ENCODE results near the gene CCDC6.
A peak's percentile ranks its signal among the peaks of the same experiment; 100 is the strongest.
"Not testable (repeated sequence)": the region's sequence is repeated elsewhere in the genome, so short reads cannot be mapped to it uniquely, and the experiment has no call there.

The CCDC6 gene

GRCh38 chr10:59803714-59804113, 102.6 kb downstream of the CCDC6 start:
- Mint-ChIP-seq H3K36me3 (ENCODE audit: low read depth) (peaks cover 75% of the 10 kb centered on the region), H3K9me3 (no peaks in the 10 kb centered on the region), H3K27me3 (ENCODE audit: low read depth) (no peaks in the 10 kb centered on the region), H3K4me1 (peaks cover 13% of the 10 kb centered on the region), H3K4me3 (no peak overlapping the region), H3K27ac (peak overlapping the region in 1 of 3 experiments; percentile 14)
- TF ChIP-seq, protein P1, sequence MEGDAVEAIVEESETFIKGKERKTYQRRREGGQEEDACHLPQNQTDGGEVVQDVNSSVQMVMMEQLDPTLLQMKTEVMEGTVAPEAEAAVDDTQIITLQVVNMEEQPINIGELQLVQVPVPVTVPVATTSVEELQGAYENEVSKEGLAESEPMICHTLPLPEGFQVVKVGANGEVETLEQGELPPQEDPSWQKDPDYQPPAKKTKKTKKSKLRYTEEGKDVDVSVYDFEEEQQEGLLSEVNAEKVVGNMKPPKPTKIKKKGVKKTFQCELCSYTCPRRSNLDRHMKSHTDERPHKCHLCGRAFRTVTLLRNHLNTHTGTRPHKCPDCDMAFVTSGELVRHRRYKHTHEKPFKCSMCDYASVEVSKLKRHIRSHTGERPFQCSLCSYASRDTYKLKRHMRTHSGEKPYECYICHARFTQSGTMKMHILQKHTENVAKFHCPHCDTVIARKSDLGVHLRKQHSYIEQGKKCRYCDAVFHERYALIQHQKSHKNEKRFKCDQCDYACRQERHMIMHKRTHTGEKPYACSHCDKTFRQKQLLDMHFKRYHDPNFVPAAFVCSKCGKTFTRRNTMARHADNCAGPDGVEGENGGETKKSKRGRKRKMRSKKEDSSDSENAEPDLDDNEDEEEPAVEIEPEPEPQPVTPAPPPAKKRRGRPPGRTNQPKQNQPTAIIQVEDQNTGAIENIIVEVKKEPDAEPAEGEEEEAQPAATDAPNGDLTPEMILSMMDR (IDR thresholded peaks at IDR 0.05; ENCODE audit: unreplicated experiment in 3 of 3) = no peak

- Mint-ChIP-seq H3K27me3 (ENCODE audit: low read depth) (no peaks in the 10 kb centered on the region), H3K4me1 (peaks cover 13% of the 10 kb centered on the region), H3K36me3 (ENCODE audit: low read depth) (peaks cover 80% of the 10 kb centered on the region), H3K27ac (peak overlapping the region in 1 of 3 experiments; percentile 10), H3K4me3 (no peak overlapping the region), H3K9me3 (peaks cover 3% of the 10 kb centered on the region)
- TF ChIP-seq, protein P1 (IDR thresholded peaks at IDR 0.05; ENCODE audit: unreplicated experiment in 3 of 3) = no peak
Observed at GRCh38 chr10:59801171-59801570, 105.2 kb downstream of the CCDC6 start.

- peaks cover 82% of the 10 kb centered on the region for H3K36me3 Mint-ChIP-seq (ENCODE audit: low read depth)
- peaks cover 18% of the 10 kb centered on the region for H3K4me1 Mint-ChIP-seq
- H3K9me3 Mint-ChIP-seq = peaks cover 10% of the 10 kb centered on the region
- TF ChIP-seq, protein P1 (IDR thresholded peaks at IDR 0.05; ENCODE audit: unreplicated experiment in 3 of 3) = no peak
- no peak overlapping the region for H3K27ac Mint-ChIP-seq
- no peaks in the 10 kb centered on the region for H3K27me3 Mint-ChIP-seq (ENCODE audit: low read depth)
- H3K4me3 Mint-ChIP-seq = no peak overlapping the region
Observed at GRCh38 chr10:59799421-59799820, 106.9 kb downstream of the CCDC6 start.

GRCh38 chr10:59793919-59794318, 112.4 kb downstream of the CCDC6 start:
- Mint-ChIP-seq H3K27me3 (ENCODE audit: low read depth) (no peaks in the 10 kb centered on the region), H3K36me3 (ENCODE audit: low read depth) (peaks cover 77% of the 10 kb centered on the region), H3K4me3 (no peak overlapping the region), H3K27ac (peak overlapping the region; percentile 32 to 86 (median 55)), H3K9me3 (peaks cover 10% of the 10 kb centered on the region), H3K4me1 (peaks cover 43% of the 10 kb centered on the region)
- TF ChIP-seq, protein P1 (IDR thresholded peaks at IDR 0.05; ENCODE audit: unreplicated experiment in 3 of 3) = no peak

DNA sequence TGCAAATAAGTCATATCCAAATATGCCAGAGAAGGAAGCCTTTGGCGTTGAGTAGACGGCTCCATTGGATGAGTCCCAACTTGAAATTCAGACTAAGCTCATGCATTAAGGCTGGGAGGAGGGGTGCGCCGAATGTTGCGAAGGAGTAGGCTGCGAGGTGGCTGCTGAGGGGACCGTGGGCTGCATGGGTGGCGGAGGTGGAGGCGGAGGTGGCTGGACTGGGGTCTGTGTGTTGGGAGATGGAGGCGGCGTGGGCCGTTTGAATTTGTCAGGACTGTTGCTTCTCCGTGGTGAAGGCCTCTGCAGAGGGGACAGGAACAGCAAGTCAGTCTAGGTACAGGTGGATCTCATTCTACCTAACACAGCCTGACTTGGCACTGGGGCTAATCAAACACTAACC, 113.5 kb downstream of the CCDC6 start:
- Mint-ChIP-seq H3K27ac (peak overlapping the region in 2 of 3 experiments; percentile 32 to 85), H3K27me3 (ENCODE audit: low read depth) (no peaks in the 10 kb centered on the region), H3K4me3 (no peak overlapping the region), H3K4me1 (peaks cover 45% of the 10 kb centered on the region), H3K9me3 (peaks cover 10% of the 10 kb centered on the region), H3K36me3 (ENCODE audit: low read depth) (peaks cover 72% of the 10 kb centered on the region)
- TF ChIP-seq, protein P1 (IDR thresholded peaks at IDR 0.05; ENCODE audit: unreplicated experiment in 3 of 3) = no peak

- TF ChIP-seq, protein P1 (IDR thresholded peaks at IDR 0.05; ENCODE audit: unreplicated experiment in 3 of 3) = no peak
- H3K27me3 Mint-ChIP-seq (ENCODE audit: low read depth) = no peaks in the 10 kb centered on the region
- peak overlapping the region in 1 of 3 experiments; percentile 37 for H3K27ac Mint-ChIP-seq
- peaks cover 60% of the 10 kb centered on the region for H3K36me3 Mint-ChIP-seq (ENCODE audit: low read depth)
- H3K4me1 Mint-ChIP-seq = peaks cover 49% of the 10 kb centered on the region
- H3K9me3 Mint-ChIP-seq = peaks cover 7% of the 10 kb centered on the region
- no peak overlapping the region for H3K4me3 Mint-ChIP-seq
Observed at GRCh38 chr10:59791601-59792000, 114.8 kb downstream of the CCDC6 start.

- peaks cover 45% of the 10 kb centered on the region for H3K36me3 Mint-ChIP-seq (ENCODE audit: low read depth)
- H3K4me3 Mint-ChIP-seq; H3K27me3 Mint-ChIP-seq (ENCODE audit: low read depth); H3K27ac Mint-ChIP-seq; H3K9me3 Mint-ChIP-seq: not testable (repeated sequence)
- peaks cover 55% of the 10 kb centered on the region for H3K4me1 Mint-ChIP-seq
Observed at GRCh38 chr10:59790080-59790479, 116.3 kb downstream of the CCDC6 start.

DNA sequence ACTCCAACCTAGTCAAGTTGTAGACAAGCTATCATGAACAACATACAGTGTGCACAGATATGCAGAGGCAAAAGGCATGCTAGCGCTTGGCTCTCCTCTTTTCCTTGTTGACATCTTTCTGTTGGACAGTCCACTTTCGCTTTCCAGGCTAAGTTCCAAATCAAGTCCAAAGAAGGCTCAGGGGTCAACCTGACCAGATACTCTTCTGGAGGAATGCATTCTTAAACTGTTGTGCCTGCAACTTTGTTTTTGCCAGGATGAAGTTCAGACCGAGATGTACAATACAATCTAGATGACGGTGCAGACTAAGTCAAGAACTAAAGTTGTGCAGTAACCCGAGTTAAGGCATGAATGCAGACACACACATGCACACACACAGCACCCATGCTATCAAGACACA, 117.4 kb downstream of the CCDC6 start:
- H3K4me3 Mint-ChIP-seq; H3K9me3 Mint-ChIP-seq; H3K27me3 Mint-ChIP-seq (ENCODE audit: low read depth): not testable (repeated sequence)
- H3K36me3 Mint-ChIP-seq (ENCODE audit: low read depth) = peaks cover 33% of the 10 kb centered on the region
- H3K27ac Mint-ChIP-seq = peak overlapping the region in 1 of 3 experiments; percentile 40
- H3K4me1 Mint-ChIP-seq = peaks cover 44% of the 10 kb centered on the region

GRCh38 chr10:59787032-59787431, 119.3 kb downstream of the CCDC6 start:
- peaks cover 32% of the 10 kb centered on the region for H3K4me1 Mint-ChIP-seq
- not testable (repeated sequence) for H3K4me3 Mint-ChIP-seq; H3K9me3 Mint-ChIP-seq; H3K27me3 Mint-ChIP-seq (ENCODE audit: low read depth)
- peaks cover 15% of the 10 kb centered on the region for H3K36me3 Mint-ChIP-seq (ENCODE audit: low read depth)
- peak overlapping the region in 1 of 3 experiments; percentile 72 for H3K27ac Mint-ChIP-seq

Measured in nephron (organoid).